SK-N-SH treated with all-trans-retinoic acid at 6 μM for 48 hours (cell line): ENCODE data around the gene C2orf80.

Experiments used
- ATAC-seq: fragments of 200-7000 bp; cut with Tn5 transposase; 3 replicates; pipeline ENCODE4 v1.9.1; 2020; ENCODE audit warnings: mild to moderate bottlenecking, moderate library complexity
- ARNTL ChIP-seq: fragments of 450-650 bp; formaldehyde crosslinking; IDR thresholded peaks from 2 replicates; pipeline ENCODE4 v1.5.0; 2020; ENCODE audit warnings: low read depth, mild to moderate bottlenecking, moderate library complexity, borderline replicate concordance
- BACH2 ChIP-seq: fragments of 250-450 bp; sonication (Bioruptor Pico); IDR thresholded peaks from 2 replicates; pipeline ENCODE4 v1.9.0; 2021; ENCODE audit warnings: mild to moderate bottlenecking, borderline replicate concordance
- CSDC2 ChIP-seq: fragments of 250-450 bp; sonication (Bioruptor Pico); IDR thresholded peaks from 2 replicates; pipeline ENCODE4 v1.5.0; 2020; ENCODE audit warnings: mild to moderate bottlenecking, moderate library complexity
- GLIS3 ChIP-seq: fragments of 250-450 bp; sonication (Bioruptor Pico); IDR thresholded peaks from 2 replicates; pipeline ENCODE4 v1.5.0; 2020; ENCODE audit warnings: mild to moderate bottlenecking, moderate library complexity
- ISL1 ChIP-seq: fragments of 250-450 bp; sonication (Bioruptor Pico); IDR thresholded peaks from 2 replicates; pipeline ENCODE4 v2.1.2; 2022; ENCODE audit warnings: mild to moderate bottlenecking, moderate library complexity
- OSR1 ChIP-seq: fragments of 250-450 bp; sonication (Bioruptor Pico); IDR thresholded peaks from 2 replicates; pipeline ENCODE4 v1.8.0; 2022; ENCODE audit warnings: moderate library complexity, mild to moderate bottlenecking, inconsistent platforms
- PPARA ChIP-seq: fragments of 250-450 bp; sonication (Bioruptor Pico); IDR thresholded peaks from 2 replicates; pipeline ENCODE4 v1.5.0; 2020; ENCODE audit warnings: mild to moderate bottlenecking, borderline replicate concordance
- RARB ChIP-seq: fragments of 250-450 bp; sonication (Bioruptor Pico); IDR thresholded peaks from 2 replicates; pipeline ENCODE4 v1.8.0; 2021; ENCODE audit warnings: mild to moderate bottlenecking, moderate library complexity
- SNAI2 ChIP-seq: fragments of 250-450 bp; sonication (Bioruptor Pico); IDR thresholded peaks from 2 replicates; pipeline ENCODE4 v1.5.0; 2020; ENCODE audit warnings: mild to moderate bottlenecking, moderate library complexity
- TCF4 ChIP-seq: fragments of 250-450 bp; sonication (Bioruptor Pico); IDR thresholded peaks from 2 replicates; pipeline ENCODE4 v1.8.0; 2021; ENCODE audit warnings: mild to moderate bottlenecking, moderate library complexity, borderline replicate concordance
- ZC3H10 ChIP-seq: fragments of 250-450 bp; sonication (Bioruptor Pico); IDR thresholded peaks from 2 replicates; pipeline ENCODE4 v1.5.1; 2021; ENCODE audit warnings: mild to moderate bottlenecking, moderate library complexity
- ZFP3 ChIP-seq: fragments of 250-450 bp; sonication (Bioruptor Pico); IDR thresholded peaks from 2 replicates; pipeline ENCODE4 v1.5.0; 2020; ENCODE audit warnings: mild to moderate bottlenecking, moderate library complexity
- ZFP30 ChIP-seq: fragments of 450-650 bp; formaldehyde crosslinking; IDR thresholded peaks from 2 replicates; pipeline ENCODE4 v1.5.0; 2022; ENCODE audit warnings: mild to moderate bottlenecking, moderate library complexity
- ZNF565 ChIP-seq: fragments of 450-650 bp; formaldehyde crosslinking; conservative IDR thresholded peaks from 2 replicates; pipeline ENCODE4 v1.5.0; 2020; ENCODE audit warnings: low read depth, mild to moderate bottlenecking, moderate library complexity
- ZNF8 ChIP-seq: fragments of 450-650 bp; formaldehyde crosslinking; IDR thresholded peaks from 2 replicates; pipeline ENCODE4 v1.5.0; 2020; ENCODE audit warnings: mild to moderate bottlenecking, moderate library complexity
- TF ChIP-seq, protein P1 (sequence below): fragments of 250-450 bp; sonication (Bioruptor Pico); IDR thresholded peaks from 2 replicates; pipeline ENCODE4 v1.5.1; 2020; ENCODE audit warnings: low read depth, mild to moderate bottlenecking, moderate library complexity
- TF ChIP-seq, protein P2 (sequence below): fragments of 250-450 bp; sonication (Bioruptor Pico); IDR thresholded peaks from 2 replicates; pipeline ENCODE4 v1.5.1; 2021; ENCODE audit warnings: mild to moderate bottlenecking, moderate library complexity
- TF ChIP-seq, protein P3 (sequence below): fragments of 250-450 bp; sonication (Bioruptor Pico); IDR thresholded peaks from 2 replicates; pipeline ENCODE4 v1.8.0; 2021; ENCODE audit warnings: low read depth, mild to moderate bottlenecking, moderate library complexity, borderline replicate concordance
- TF ChIP-seq, protein P4 (sequence below): fragments of 250-450 bp; sonication (Bioruptor Pico); IDR thresholded peaks from 2 replicates; pipeline ENCODE4 v1.5.0; 2020; ENCODE audit warnings: mild to moderate bottlenecking, moderate library complexity
- TF ChIP-seq, protein P5 (sequence below): fragments of 250-450 bp; sonication (Bioruptor Pico); IDR thresholded peaks from 2 replicates; pipeline ENCODE4 v1.8.0; 2020; ENCODE audit warnings: mild to moderate bottlenecking, moderate library complexity, borderline replicate concordance

The C2orf80 gene

DNA sequence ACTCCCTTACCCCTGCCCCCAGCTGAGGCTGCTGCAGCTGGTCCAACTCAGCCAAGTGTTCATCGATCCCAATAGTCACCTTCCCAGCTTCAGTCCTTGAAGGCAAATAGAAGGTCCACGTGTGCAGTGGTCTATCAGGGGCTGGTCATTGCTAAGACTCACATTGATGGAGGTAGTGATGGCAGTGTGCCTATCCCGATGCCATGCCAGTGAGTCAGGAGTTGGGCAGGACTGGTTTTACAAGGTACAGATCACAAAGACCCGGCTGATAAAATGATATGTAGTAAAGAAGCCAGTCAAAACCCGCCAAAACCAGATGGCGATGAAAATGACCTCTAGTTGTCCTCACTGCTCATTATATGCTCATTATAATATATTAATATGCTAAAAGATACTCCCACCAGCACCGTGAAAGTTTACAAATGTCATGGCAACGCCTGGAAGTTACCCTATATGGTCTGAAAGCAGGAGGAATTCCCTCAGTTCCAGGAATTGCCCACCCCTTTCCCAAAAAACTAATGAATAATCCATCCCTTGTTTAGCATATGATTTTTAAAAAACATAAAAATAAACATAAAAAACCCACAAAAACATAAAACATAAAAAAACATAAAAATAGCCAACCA is 2.9 kb upstream of the C2orf80 start:
- TF ChIP-seq GLIS3 (no peak), RARB (CRISPR knock-in tag) (no peak), PPARA (CRISPR knock-in tag) (no peak), ZNF8 (no peak)
- TF ChIP-seq, protein P1, sequence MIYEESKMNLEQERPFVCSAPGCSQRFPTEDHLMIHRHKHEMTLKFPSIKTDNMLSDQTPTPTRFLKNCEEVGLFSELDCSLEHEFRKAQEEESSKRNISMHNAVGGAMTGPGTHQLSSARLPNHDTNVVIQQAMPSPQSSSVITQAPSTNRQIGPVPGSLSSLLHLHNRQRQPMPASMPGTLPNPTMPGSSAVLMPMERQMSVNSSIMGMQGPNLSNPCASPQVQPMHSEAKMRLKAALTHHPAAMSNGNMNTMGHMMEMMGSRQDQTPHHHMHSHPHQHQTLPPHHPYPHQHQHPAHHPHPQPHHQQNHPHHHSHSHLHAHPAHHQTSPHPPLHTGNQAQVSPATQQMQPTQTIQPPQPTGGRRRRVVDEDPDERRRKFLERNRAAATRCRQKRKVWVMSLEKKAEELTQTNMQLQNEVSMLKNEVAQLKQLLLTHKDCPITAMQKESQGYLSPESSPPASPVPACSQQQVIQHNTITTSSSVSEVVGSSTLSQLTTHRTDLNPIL (CRISPR knock-in tag), result no peak
- no peak for ATAC-seq

DNA sequence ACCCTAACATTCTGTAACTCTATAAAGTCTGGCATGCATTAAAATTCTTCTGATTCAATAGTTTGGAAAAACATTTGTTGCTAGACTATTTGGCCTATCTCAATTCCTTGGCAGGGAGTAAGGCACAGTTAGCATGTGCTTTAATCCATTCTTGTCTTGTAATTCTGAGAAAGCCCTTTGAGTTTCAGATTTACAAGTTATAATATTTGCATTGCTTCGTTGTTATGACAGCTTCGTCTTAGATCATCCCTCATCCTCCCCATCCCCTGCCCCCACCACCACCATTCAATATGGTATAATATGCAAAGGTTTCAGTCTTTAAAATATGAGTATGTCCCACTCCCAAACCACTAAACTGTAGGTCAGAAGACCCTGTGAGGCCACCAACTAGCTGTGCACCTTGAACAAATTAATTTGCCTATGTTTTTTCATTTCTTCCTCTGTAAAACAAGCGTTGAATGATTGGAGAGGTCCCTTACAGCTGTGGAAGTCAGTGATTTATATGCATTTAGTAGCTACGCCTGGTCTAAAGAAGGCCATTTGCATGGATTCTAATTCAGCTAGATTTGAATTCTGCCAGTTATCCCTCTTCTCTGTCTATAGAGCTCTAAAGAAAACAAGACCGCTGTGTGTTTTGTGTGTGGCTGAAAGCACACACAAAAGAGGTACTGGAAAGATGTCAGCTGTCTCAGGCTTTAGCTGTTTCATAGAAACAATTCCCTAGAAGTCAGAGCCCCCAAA is 591 bp downstream of the C2orf80 start:
- TF ChIP-seq, protein P2, sequence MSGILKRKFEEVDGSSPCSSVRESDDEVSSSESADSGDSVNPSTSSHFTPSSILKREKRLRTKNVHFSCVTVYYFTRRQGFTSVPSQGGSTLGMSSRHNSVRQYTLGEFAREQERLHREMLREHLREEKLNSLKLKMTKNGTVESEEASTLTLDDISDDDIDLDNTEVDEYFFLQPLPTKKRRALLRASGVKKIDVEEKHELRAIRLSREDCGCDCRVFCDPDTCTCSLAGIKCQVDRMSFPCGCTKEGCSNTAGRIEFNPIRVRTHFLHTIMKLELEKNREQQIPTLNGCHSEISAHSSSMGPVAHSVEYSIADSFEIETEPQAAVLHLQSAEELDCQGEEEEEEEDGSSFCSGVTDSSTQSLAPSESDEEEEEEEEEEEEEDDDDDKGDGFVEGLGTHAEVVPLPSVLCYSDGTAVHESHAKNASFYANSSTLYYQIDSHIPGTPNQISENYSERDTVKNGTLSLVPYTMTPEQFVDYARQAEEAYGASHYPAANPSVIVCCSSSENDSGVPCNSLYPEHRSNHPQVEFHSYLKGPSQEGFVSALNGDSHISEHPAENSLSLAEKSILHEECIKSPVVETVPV (CRISPR knock-in tag), result no peak
- TF ChIP-seq ZNF565 (CRISPR knock-in tag) (no peak), SNAI2 (no peak), ISL1 (CRISPR knock-in tag) (no peak), ZFP30 (CRISPR knock-in tag) (no peak), ZFP3 (CRISPR knock-in tag) (no peak), ZC3H10 (CRISPR knock-in tag) (no peak), PPARA (CRISPR knock-in tag) (no peak), CSDC2 (CRISPR knock-in tag) (no peak), RARB (CRISPR knock-in tag) (no peak), TCF4 (CRISPR knock-in tag) (no peak), ARNTL (CRISPR knock-in tag) (no peak), OSR1 (CRISPR knock-in tag) (no peak), BACH2 (CRISPR knock-in tag) (no peak), ZNF8 (no peak), GLIS3 (no peak)
- TF ChIP-seq, protein P1 (CRISPR knock-in tag), result no peak
- TF ChIP-seq, protein P3, sequence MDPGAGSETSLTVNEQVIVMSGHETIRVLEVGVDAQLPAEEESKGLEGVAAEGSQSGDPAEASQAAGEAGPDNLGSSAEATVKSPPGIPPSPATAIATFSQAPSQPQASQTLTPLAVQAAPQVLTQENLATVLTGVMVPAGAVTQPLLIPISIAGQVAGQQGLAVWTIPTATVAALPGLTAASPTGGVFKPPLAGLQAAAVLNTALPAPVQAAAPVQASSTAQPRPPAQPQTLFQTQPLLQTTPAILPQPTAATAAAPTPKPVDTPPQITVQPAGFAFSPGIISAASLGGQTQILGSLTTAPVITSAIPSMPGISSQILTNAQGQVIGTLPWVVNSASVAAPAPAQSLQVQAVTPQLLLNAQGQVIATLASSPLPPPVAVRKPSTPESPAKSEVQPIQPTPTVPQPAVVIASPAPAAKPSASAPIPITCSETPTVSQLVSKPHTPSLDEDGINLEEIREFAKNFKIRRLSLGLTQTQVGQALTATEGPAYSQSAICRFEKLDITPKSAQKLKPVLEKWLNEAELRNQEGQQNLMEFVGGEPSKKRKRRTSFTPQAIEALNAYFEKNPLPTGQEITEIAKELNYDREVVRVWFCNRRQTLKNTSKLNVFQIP (CRISPR knock-in tag), result no peak
- TF ChIP-seq, protein P4, sequence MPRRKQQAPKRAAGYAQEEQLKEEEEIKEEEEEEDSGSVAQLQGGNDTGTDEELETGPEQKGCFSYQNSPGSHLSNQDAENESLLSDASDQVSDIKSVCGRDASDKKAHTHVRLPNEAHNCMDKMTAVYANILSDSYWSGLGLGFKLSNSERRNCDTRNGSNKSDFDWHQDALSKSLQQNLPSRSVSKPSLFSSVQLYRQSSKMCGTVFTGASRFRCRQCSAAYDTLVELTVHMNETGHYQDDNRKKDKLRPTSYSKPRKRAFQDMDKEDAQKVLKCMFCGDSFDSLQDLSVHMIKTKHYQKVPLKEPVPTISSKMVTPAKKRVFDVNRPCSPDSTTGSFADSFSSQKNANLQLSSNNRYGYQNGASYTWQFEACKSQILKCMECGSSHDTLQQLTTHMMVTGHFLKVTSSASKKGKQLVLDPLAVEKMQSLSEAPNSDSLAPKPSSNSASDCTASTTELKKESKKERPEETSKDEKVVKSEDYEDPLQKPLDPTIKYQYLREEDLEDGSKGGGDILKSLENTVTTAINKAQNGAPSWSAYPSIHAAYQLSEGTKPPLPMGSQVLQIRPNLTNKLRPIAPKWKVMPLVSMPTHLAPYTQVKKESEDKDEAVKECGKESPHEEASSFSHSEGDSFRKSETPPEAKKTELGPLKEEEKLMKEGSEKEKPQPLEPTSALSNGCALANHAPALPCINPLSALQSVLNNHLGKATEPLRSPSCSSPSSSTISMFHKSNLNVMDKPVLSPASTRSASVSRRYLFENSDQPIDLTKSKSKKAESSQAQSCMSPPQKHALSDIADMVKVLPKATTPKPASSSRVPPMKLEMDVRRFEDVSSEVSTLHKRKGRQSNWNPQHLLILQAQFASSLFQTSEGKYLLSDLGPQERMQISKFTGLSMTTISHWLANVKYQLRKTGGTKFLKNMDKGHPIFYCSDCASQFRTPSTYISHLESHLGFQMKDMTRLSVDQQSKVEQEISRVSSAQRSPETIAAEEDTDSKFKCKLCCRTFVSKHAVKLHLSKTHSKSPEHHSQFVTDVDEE, result no peak
- TF ChIP-seq, protein P5, sequence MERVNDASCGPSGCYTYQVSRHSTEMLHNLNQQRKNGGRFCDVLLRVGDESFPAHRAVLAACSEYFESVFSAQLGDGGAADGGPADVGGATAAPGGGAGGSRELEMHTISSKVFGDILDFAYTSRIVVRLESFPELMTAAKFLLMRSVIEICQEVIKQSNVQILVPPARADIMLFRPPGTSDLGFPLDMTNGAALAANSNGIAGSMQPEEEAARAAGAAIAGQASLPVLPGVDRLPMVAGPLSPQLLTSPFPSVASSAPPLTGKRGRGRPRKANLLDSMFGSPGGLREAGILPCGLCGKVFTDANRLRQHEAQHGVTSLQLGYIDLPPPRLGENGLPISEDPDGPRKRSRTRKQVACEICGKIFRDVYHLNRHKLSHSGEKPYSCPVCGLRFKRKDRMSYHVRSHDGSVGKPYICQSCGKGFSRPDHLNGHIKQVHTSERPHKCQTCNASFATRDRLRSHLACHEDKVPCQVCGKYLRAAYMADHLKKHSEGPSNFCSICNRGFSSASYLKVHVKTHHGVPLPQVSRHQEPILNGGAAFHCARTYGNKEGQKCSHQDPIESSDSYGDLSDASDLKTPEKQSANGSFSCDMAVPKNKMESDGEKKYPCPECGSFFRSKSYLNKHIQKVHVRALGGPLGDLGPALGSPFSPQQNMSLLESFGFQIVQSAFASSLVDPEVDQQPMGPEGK (CRISPR knock-in tag), result no peak
- no peak for ATAC-seq
